Stimulated activated CD8-positive, alpha-beta memory T cell treated with anti-CD3 and anti-CD28 coated beads, Interleukin-4, amount 100 ng/mL, for 4 hours (primary cell): ENCODE data around the gene PTPN5.

ENCODE experiments used
- DNase-seq, 2 donors: peaks; one replicate each; pipeline ENCODE4 v3.0.0-alpha.2; 2020; ENCODE audit warnings: low read depth in 2 of 2, low spot score in 1 of 2

The PTPN5 gene

GRCh38 chr11:18743365-18743764 lies 48.2 kb downstream of the PTPN5 start:
- no peak for DNase-seq

GRCh38 chr11:18741783-18742182 lies 49.8 kb downstream of the PTPN5 start:
- no peak for DNase-seq

- no peak for DNase-seq
Measured at GRCh38 chr11:18739685-18740084, 51.9 kb downstream of the PTPN5 start.

- no peak for DNase-seq
Measured at GRCh38 chr11:18737642-18738041, 54.0 kb downstream of the PTPN5 start.

GRCh38 chr11:18736590-18737148 lies 54.9 kb downstream of the PTPN5 start:
- no peak for DNase-seq

- DNase-seq: no peak
Measured at GRCh38 chr11:18733202-18733601, 58.4 kb downstream of the PTPN5 start.

GRCh38 chr11:18731949-18732821 lies 59.4 kb downstream of the PTPN5 start:
- DNase-seq: peak; percentile 40 to 67

GRCh38 chr11:18731441-18731840 lies 60.2 kb downstream of the PTPN5 start:
- no peak for DNase-seq

- no peak for DNase-seq
Measured at GRCh38 chr11:18730020-18730419, 61.6 kb downstream of the PTPN5 start.

GRCh38 chr11:18729426-18729825 lies 62.2 kb downstream of the PTPN5 start:
- no peak for DNase-seq

- DNase-seq: no peak
Measured at GRCh38 chr11:18728658-18729057, 62.9 kb downstream of the PTPN5 start.

GRCh38 chr11:18727479-18728236 lies 63.9 kb downstream of the PTPN5 start:
- no peak for DNase-seq

- no peak for DNase-seq
Measured at GRCh38 chr11:18726040-18726439, 65.6 kb downstream of the PTPN5 start, which contains the start of gene IGSF22. IGSF22 (minus strand) TSS chr11:18726188; CDS start chr11:18724236, 1,952 bp downstream.

GRCh38 chr11:18723991-18724390 lies 67.6 kb downstream of the PTPN5 start:
- DNase-seq: no peak

GRCh38 chr11:18722293-18722637 lies 69.3 kb downstream of the PTPN5 start:
- DNase-seq: no peak

GRCh38 chr11:18721561-18722292 lies 69.9 kb downstream of the PTPN5 start:
- no peak for DNase-seq

- peak; percentile 71 to 78 for DNase-seq
Measured at GRCh38 chr11:18720808-18721560, 70.6 kb downstream of the PTPN5 start.

GRCh38 chr11:18720091-18720807 lies 71.3 kb downstream of the PTPN5 start:
- DNase-seq: no peak

- no peak for DNase-seq
Measured at GRCh38 chr11:18715476-18715875, 76.1 kb downstream of the PTPN5 start.

- no peak for DNase-seq
Measured at GRCh38 chr11:18714443-18714780, 77.2 kb downstream of the PTPN5 start.
